Ovary (tissue), 3 donors: ENCODE results near the gene CHD6.

Source experiments
- CTCF ChIP-seq, 3 donors: fragments of 450-650 bp in 2 of 3; fragments of 200-600 bp in 1 of 3; IDR thresholded peaks; one replicate each; pipeline versions ENCODE4 v1.5.1 to v1.8.0; 2016 to 2022; ENCODE audit warnings: antibody characterized with exemption in 3 of 3, mild to moderate bottlenecking in 1 of 3
- EP300 ChIP-seq: sonication (generic); formaldehyde crosslinking; IDR thresholded peaks from one replicate; pipeline ENCODE4 v1.6.1; 2017; ENCODE audit warnings: antibody characterized with exemption
- POLR2A ChIP-seq: fragments of 450-650 bp; IDR thresholded peaks from one replicate; pipeline ENCODE4 v1.6.1; 2017; ENCODE audit warnings: antibody characterized with exemption, mild to moderate bottlenecking, moderate library complexity
- donor health status: DM: no; HTN: no; CAD: no.

- TF ChIP-seq CTCF (IDR thresholded peaks at IDR 0.05) (no peak), EP300 (no peak), POLR2A (no peak)
Observed at GRCh38 chr20:41427833-41428232, 190.3 kb downstream of the CHD6 start.
